ENCODE data around the gene PSMG3.
A peak's percentile ranks its signal among the peaks of the same experiment; 100 is the strongest.

The PSMG3 gene

DNA sequence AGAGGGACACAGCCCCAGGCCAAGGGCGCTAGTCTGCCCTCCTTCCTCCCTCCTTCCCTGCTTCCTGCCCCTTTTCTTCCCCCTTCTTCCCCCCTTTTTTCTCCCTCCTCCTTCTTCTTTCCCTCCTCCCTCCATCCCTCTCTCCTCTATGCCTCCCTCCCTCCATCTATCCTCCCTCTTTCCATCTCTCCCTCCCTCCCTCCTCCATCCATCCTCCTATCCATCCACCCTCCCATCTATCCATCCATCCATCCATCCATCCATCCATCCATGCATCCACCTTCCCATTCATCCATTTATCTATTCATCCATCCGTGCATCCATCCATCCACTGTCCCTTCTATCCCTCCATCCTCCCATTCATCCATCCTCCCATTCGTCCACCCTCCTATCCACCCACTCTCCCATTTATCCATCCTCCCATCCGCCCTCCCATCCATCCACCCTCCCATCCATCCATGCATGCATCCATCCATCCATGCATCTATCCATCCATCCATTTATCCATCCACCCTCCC lies 24.1 kb upstream of the PSMG3 start (continued):
- TF ChIP-seq ZIC2 (tag by site-specific recombination; IDR thresholded peaks at IDR 0.05), result no peak
- no peak for TF ChIP-seq ZNF707 (tag by site-specific recombination; IDR thresholded peaks at IDR 0.05)
- TF ChIP-seq ZNF112 (tag by site-specific recombination; IDR thresholded peaks at IDR 0.05), result no peak
- peak; percentile 20; the same call in 1 of the 2 replicates for TF ChIP-seq EGR2 (tag by site-specific recombination; IDR thresholded peaks at IDR 0.05; ENCODE audit: low read depth)

DNA sequence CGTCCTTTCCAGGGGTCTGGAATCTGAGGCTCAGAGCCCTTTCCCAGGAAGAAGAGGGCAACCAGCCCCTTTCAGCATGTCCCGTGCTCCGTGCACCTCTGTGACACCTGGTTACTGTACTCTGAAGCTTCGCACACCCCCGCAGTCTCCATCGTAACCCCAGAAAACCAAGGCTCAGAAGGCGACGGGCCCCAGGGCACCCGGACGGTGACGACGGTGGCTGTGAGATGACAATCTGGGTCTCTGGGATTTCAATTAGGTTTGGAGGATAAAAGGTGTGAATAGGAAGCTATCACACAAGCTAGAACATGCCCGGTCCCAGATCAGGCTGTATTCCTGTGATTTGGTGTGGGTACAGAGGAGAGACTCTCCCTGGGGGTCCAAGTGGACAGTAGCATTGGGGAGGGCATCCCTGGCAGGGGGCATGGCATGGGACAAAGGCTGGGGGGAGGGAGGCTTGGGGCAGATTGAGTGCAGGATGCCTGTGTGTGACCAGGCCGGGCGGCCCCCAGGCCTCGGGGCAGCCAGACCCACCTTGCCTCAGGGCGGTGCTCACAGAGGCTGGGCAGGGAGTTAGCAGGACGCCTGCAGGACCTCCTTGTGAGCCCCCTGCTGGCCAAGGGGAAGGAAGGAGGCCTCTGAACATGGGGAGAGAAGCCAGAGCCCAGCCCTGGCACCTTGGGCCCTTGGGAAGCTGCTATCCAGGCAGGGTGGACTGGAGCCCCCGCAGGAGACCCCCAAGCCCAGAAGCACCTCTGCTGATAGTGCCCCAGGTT lies 23.4 kb upstream of the PSMG3 start:
- no peaks in the 10 kb centered on the region for H3K4me1 ChIP-seq (ENCODE audit: control insufficient read depth, insufficient read depth, low read length)
- no peak overlapping the region for H3K27ac ChIP-seq (ENCODE audit: extremely low read depth, low read depth, low read length)
- POLR2A ChIA-PET, result no interaction called here
- H3K36me3 ChIP-seq (ENCODE audit: control insufficient read depth in 2 of 2, insufficient read depth in 1 of 2, low read length in 2 of 2), result no peaks in the 10 kb centered on the region
- H3K9me3 ChIP-seq (ENCODE audit: control insufficient read depth, insufficient read depth, low read depth, low read length), result no peaks in the 10 kb centered on the region
- TF ChIP-seq GLIS1 (tag by site-specific recombination; IDR thresholded peaks at IDR 0.05) (peak; percentile 61), GLIS2 (tag by site-specific recombination; IDR thresholded peaks at IDR 0.05) (peak; percentile 62), ZNF792 (tag by site-specific recombination; IDR thresholded peaks at IDR 0.05) (no peak)
- CTCF ChIA-PET, result interaction anchor here (0.6 to 1.9 kb wide), 3 partner anchors 14 to 1095 kb away, joined by 3 to 6 read pairs (median 5); partner anchors contain the start of gene AMZ1
- no peak overlapping the region for H3K4me3 ChIP-seq (ENCODE audit: low read depth, low read length)

DNA sequence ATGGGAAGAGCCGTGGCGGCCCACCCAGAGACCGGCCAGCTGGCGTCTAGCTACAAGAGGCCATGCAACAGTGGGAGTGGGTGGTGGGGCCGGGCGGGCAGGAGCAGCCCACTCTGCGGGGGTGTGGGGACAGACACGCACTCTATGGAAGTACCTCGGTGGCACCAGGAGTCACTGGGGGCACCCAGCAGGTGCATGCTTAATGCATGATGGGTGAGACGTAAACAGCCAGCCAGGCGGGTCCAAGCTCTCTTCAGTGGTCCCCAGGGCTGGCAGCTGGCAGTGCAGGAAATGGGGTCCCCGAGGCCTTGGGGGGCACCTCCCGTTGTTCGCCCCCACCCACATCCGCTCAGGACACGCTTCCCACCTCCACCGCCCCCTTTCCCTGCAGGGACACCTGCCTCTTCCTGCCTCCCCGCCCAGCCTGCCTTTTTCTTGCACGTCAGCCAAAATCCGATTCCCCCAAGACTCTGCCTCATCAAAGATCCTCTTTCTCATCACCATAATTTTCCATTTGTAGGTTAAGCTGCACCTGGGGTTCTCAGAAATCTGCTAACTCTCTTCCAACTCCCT lies 22.6 kb upstream of the PSMG3 start:
- TF ChIP-seq TCF7L2 (IDR thresholded peaks at IDR 0.05; ENCODE audit: borderline replicate concordance, low read depth, low read length) (no peak), ZFP37 (tag by site-specific recombination; IDR thresholded peaks at IDR 0.05) (no peak), EGR2 (tag by site-specific recombination; IDR thresholded peaks at IDR 0.05; ENCODE audit: low read depth) (no peak), ZNF112 (tag by site-specific recombination; IDR thresholded peaks at IDR 0.05) (no peak), ZNF211 (tag by site-specific recombination; IDR thresholded peaks at IDR 0.05; ENCODE audit: low read depth) (no peak), MZF1 (tag by site-specific recombination; IDR thresholded peaks at IDR 0.05; ENCODE audit: borderline replicate concordance) (no peak)
- TF ChIP-seq, protein P1, sequence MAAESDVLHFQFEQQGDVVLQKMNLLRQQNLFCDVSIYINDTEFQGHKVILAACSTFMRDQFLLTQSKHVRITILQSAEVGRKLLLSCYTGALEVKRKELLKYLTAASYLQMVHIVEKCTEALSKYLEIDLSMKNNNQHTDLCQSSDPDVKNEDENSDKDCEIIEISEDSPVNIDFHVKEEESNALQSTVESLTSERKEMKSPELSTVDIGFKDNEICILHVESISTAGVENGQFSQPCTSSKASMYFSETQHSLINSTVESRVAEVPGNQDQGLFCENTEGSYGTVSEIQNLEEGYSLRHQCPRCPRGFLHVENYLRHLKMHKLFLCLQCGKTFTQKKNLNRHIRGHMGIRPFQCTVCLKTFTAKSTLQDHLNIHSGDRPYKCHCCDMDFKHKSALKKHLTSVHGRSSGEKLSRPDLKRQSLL (tag by site-specific recombination; IDR thresholded peaks at IDR 0.05), result no peak
- Histone ChIP-seq H3K36me3 (ENCODE audit: control insufficient read depth in 2 of 2, insufficient read depth in 1 of 2, low read length in 2 of 2) (no peaks in the 10 kb centered on the region), H3K27ac (ENCODE audit: extremely low read depth, low read depth, low read length) (no peak overlapping the region), H3K4me1 (ENCODE audit: control insufficient read depth, insufficient read depth, low read length) (no peaks in the 10 kb centered on the region), H3K4me3 (ENCODE audit: low read depth, low read length) (no peak overlapping the region), H3K9me3 (ENCODE audit: control insufficient read depth, insufficient read depth, low read depth, low read length) (no peaks in the 10 kb centered on the region)
- ChIA-PET CTCF (interaction anchor here (0.7 to 1.9 kb wide), 2 partner anchors 13 to 56 kb away, joined by 3 to 6 read pairs; no protein-coding TSS in a partner anchor), POLR2A (no interaction called here)

DNA sequence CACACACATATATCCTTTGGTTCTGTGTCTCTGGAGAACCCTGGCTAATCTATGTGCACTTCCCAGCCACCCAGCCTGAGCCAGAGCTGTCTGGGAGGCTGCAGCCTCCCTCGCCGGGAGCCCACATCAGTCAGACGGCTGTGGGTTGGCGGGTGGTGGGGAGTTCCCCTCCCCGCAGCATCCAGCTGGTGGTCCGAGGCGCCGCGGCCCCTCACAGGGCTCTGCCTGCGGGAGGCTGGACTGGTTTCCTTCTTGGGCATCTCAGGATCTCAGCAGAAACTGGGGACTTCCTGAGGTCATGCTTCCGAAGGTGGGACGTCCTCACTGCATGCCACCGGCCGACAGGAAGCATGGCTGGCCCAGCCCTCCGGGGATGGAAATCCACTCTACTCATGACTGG lies 22.0 kb upstream of the PSMG3 start:
- Histone ChIP-seq H3K4me1 (ENCODE audit: control insufficient read depth, insufficient read depth, low read length) (no peaks in the 10 kb centered on the region), H3K36me3 (ENCODE audit: control insufficient read depth in 2 of 2, insufficient read depth in 1 of 2, low read length in 2 of 2) (no peaks in the 10 kb centered on the region), H3K27ac (ENCODE audit: extremely low read depth, low read depth, low read length) (no peak overlapping the region), H3K4me3 (ENCODE audit: low read depth, low read length) (no peak overlapping the region), H3K9me3 (ENCODE audit: control insufficient read depth, insufficient read depth, low read depth, low read length) (no peaks in the 10 kb centered on the region)
- ChIA-PET CTCF (interaction anchor here (0.7 to 1.9 kb wide), 5 partner anchors 13 to 756 kb away, joined by 3 to 7 read pairs (median 4); no protein-coding TSS in a partner anchor), POLR2A (no interaction called here)
- TF ChIP-seq ZFP41 (tag by site-specific recombination; IDR thresholded peaks at IDR 0.05; ENCODE audit: borderline replicate concordance) (no peak), ZNF791 (tag by site-specific recombination; IDR thresholded peaks at IDR 0.05) (no peak), ZNF140 (tag by site-specific recombination; IDR thresholded peaks at IDR 0.05) (no peak), ZNF416 (tag by site-specific recombination; IDR thresholded peaks at IDR 0.05) (no peak)
- TF ChIP-seq, protein P2, sequence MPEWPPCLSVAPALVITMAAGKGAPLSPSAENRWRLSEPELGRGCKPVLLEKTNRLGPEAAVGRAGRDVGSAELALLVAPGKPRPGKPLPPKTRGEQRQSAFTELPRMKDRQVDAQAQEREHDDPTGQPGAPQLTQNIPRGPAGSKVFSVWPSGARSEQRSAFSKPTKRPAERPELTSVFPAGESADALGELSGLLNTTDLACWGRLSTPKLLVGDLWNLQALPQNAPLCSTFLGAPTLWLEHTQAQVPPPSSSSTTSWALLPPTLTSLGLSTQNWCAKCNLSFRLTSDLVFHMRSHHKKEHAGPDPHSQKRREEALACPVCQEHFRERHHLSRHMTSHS (tag by site-specific recombination; IDR thresholded peaks at IDR 0.05), result no peak
- TF ChIP-seq, protein P3, sequence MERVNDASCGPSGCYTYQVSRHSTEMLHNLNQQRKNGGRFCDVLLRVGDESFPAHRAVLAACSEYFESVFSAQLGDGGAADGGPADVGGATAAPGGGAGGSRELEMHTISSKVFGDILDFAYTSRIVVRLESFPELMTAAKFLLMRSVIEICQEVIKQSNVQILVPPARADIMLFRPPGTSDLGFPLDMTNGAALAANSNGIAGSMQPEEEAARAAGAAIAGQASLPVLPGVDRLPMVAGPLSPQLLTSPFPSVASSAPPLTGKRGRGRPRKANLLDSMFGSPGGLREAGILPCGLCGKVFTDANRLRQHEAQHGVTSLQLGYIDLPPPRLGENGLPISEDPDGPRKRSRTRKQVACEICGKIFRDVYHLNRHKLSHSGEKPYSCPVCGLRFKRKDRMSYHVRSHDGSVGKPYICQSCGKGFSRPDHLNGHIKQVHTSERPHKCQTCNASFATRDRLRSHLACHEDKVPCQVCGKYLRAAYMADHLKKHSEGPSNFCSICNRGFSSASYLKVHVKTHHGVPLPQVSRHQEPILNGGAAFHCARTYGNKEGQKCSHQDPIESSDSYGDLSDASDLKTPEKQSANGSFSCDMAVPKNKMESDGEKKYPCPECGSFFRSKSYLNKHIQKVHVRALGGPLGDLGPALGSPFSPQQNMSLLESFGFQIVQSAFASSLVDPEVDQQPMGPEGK (tag by site-specific recombination; IDR thresholded peaks at IDR 0.05), result no peak
- TF ChIP-seq, protein P4, sequence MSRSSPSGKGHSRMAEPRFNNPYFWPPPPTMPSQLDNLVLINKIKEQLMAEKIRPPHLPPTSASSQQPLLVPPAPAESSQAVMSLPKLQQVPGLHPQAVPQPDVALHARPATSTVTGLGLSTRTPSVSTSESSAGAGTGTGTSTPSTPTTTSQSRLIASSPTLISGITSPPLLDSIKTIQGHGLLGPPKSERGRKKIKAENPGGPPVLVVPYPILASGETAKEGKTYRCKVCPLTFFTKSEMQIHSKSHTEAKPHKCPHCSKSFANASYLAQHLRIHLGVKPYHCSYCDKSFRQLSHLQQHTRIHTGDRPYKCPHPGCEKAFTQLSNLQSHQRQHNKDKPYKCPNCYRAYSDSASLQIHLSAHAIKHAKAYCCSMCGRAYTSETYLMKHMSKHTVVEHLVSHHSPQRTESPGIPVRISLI (tag by site-specific recombination; IDR thresholded peaks at IDR 0.05), result no peak
- TF ChIP-seq, protein P5, sequence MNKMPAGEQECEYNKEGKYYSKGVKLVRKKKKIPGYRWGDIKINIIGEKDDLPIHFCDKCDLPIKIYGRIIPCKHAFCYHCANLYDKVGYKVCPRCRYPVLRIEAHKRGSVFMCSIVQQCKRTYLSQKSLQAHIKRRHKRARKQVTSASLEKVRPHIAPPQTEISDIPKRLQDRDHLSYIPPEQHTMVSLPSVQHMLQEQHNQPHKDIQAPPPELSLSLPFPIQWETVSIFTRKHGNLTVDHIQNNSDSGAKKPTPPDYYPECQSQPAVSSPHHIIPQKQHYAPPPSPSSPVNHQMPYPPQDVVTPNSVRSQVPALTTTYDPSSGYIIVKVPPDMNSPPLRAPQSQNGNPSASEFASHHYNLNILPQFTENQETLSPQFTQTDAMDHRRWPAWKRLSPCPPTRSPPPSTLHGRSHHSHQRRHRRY (tag by site-specific recombination; IDR thresholded peaks at IDR 0.05), result no peak

Data from HEK293 (cell line).